Kidney (tissue), 14 donors: ENCODE data around the gene RND3. TPM values are rescaled to one million over a fixed set of nuclear protein-coding genes. Genes with fewer than 3 reads are reported as not detected.

ENCODE experiments used
- DNase-seq, 5 donors: peaks; one replicate each; pipeline ENCODE4 v3.0.0-alpha.2; 2013 to 2020
- FAIRE-seq: peaks from 2 replicates; lab custom pipeline; 2012; peaks lifted over from hg19 to GRCh38; lab: Jason Lieb, UNC
- H3K27ac ChIP-seq, 2 donors: one replicate each; pipeline ENCODE4 v1.7.0; 2013; ENCODE audit warnings: low read depth in 2 of 2, low read length in 2 of 2, inconsistent platforms in 1 of 2
- H3K27me3 ChIP-seq: one replicate; pipeline ENCODE4 v1.7.1; 2013; ENCODE audit warnings: low read length, inconsistent platforms; ENCODE audit not compliant: control insufficient read depth, insufficient read depth
- H3K36me3 ChIP-seq, 3 donors: one replicate each; pipeline versions ENCODE4 v1.7.0 to v1.7.1; 2013; ENCODE audit warnings: low read length in 3 of 3, control low read depth in 1 of 3, inconsistent platforms in 1 of 3; ENCODE audit not compliant: insufficient read depth in 3 of 3, control insufficient read depth in 2 of 3
- H3K4me1 ChIP-seq, 3 donors: one replicate each; pipeline versions ENCODE4 v1.7.0 to v1.7.1; 2013; ENCODE audit warnings: low read length in 3 of 3, inconsistent platforms in 1 of 3, low read depth in 1 of 3; ENCODE audit not compliant: control insufficient read depth in 2 of 3, insufficient read depth in 2 of 3
- H3K4me3 ChIP-seq, 3 donors: one replicate each; pipeline versions ENCODE4 v1.7.0 to v1.8.1; 2013; ENCODE audit warnings: low read length in 3 of 3, control low read depth in 1 of 3, inconsistent platforms in 1 of 3
- H3K9ac ChIP-seq, 3 donors: one replicate each; pipeline versions ENCODE4 v1.7.0 to v1.7.1; 2013; ENCODE audit warnings: low read length in 3 of 3, control low read depth in 1 of 3, inconsistent platforms in 1 of 3
- H3K9me3 ChIP-seq, 3 donors: one replicate each; pipeline versions ENCODE4 v1.7.0 to v1.7.1; 2013; ENCODE audit warnings: low read length in 3 of 3, control low read depth in 1 of 3, inconsistent platforms in 1 of 3; ENCODE audit not compliant: control insufficient read depth in 2 of 3, insufficient read depth in 1 of 3
- intact Hi-C: fragments of 100-400 bp; cut with DNase I; formaldehyde crosslinking; loops from one replicate; pipeline ENCODE4 v1.11.1; 2022
- polyA plus RNA-seq: library from polyadenylated mRNA; stranded (reverse); fragments of 350-450 nt; fragmentation: Illumina TruSeq; extraction: RNeasy Lipid Tissue Mini Kit (QIAGEN cat#74804); gene quantifications from one replicate; pipeline ENCODE4 v1.2.3, GENCODE V29; 2014; ENCODE audit warnings: low read depth, low replicate concordance; ENCODE audit not compliant: insufficient read depth
- total RNA-seq: library from RNA; stranded (reverse); fragmentation: NEBNext Ultra II Directional; extraction: Animal tissue kit (Norgen Biotek cat#: 25700); gene quantifications from one replicate; pipeline ENCODE4 v1.2.1, GENCODE V29; 2021
- TF ChIP-seq, protein P1 (sequence below): IDR thresholded peaks from 3 replicates; pipeline ENCODE4 v1.5.1; 2012; ENCODE audit warnings: mild to moderate bottlenecking, moderate library complexity, borderline replicate concordance; ENCODE audit not compliant: insufficient read depth; ENCODE audit errors: extremely low read depth
- donor health status: control.
- donor health status: control.
- donor health status: control.
- donor health status: control.
- donor health status: control.
- donor health status: DM: yes; HTN: yes; CAD: no.
- donor health status: Normal renal cell carcinoma (clear cell type).

RND3 gene
- total and polyA plus RNA-seq, 2 donors from 2014 or later, result 6.5 to 26.1 TPM

GRCh38 chr2:150464270-150464669, 23.2 kb downstream of the RND3 start:
- no peaks in the 10 kb centered on the region for H3K9me3 ChIP-seq
- FAIRE-seq, result no peak
- intact Hi-C loops, result no loop called here
- DNase-seq, result no peak
- TF ChIP-seq, protein P1, sequence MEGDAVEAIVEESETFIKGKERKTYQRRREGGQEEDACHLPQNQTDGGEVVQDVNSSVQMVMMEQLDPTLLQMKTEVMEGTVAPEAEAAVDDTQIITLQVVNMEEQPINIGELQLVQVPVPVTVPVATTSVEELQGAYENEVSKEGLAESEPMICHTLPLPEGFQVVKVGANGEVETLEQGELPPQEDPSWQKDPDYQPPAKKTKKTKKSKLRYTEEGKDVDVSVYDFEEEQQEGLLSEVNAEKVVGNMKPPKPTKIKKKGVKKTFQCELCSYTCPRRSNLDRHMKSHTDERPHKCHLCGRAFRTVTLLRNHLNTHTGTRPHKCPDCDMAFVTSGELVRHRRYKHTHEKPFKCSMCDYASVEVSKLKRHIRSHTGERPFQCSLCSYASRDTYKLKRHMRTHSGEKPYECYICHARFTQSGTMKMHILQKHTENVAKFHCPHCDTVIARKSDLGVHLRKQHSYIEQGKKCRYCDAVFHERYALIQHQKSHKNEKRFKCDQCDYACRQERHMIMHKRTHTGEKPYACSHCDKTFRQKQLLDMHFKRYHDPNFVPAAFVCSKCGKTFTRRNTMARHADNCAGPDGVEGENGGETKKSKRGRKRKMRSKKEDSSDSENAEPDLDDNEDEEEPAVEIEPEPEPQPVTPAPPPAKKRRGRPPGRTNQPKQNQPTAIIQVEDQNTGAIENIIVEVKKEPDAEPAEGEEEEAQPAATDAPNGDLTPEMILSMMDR, result no peak
- H3K4me3 ChIP-seq, result no peak overlapping the region
- H3K27me3 ChIP-seq, result no peaks in the 10 kb centered on the region
- H3K9ac ChIP-seq, result no peak overlapping the region
- H3K4me1 ChIP-seq, result no peaks in the 10 kb centered on the region
- H3K27ac ChIP-seq, result no peak overlapping the region
- H3K36me3 ChIP-seq, result no peaks in the 10 kb centered on the region

- Histone ChIP-seq H3K36me3 (no peaks in the 10 kb centered on the region), H3K27me3 (no peaks in the 10 kb centered on the region), H3K4me3 (no peak overlapping the region), H3K9ac (no peak overlapping the region), H3K9me3 (no peaks in the 10 kb centered on the region), H3K27ac (no peak overlapping the region), H3K4me1 (no peaks in the 10 kb centered on the region)
- no peak for DNase-seq
- FAIRE-seq, result no peak
- intact Hi-C loops, result no loop called here
- TF ChIP-seq, protein P1, result no peak
Measured at GRCh38 chr2:150462770-150463169, 24.7 kb downstream of the RND3 start.

DNA sequence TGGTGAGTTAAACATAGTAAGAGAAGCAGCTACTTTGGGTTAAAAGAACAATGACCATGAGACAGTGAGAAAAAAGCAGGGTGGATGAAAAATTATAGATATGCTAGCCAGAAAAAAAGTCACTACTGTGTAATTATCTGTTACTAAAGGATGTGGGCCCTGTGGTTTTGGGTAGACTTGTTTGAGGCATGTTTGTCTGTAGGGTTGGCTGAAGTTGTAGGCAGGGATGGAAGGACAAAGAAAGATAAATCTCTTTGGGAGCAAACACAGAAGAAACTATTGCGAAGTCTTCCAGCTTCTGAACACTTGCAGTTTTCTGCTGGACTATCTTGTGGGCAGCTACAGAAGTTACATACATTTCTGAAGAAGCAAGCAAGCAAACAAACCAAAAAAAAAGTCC, 28.2 kb downstream of the RND3 start:
- Histone ChIP-seq H3K9me3 (no peaks in the 10 kb centered on the region), H3K27me3 (no peaks in the 10 kb centered on the region), H3K4me1 (no peaks in the 10 kb centered on the region), H3K36me3 (no peaks in the 10 kb centered on the region), H3K4me3 (no peak overlapping the region), H3K9ac (no peak overlapping the region), H3K27ac (no peak overlapping the region)
- TF ChIP-seq, protein P1, result no peak
- intact Hi-C loops, result no loop called here
- DNase-seq (no peak), FAIRE-seq (no peak)

- no peak overlapping the region for H3K27ac ChIP-seq
- intact Hi-C loops, result no loop called here
- H3K9ac ChIP-seq, result no peak overlapping the region
- no peak for DNase-seq
- H3K9me3 ChIP-seq, result peaks cover 0 to 3% (median 0%) of the 10 kb centered on the region in 3 donors
- H3K27me3 ChIP-seq, result no peaks in the 10 kb centered on the region
- H3K4me3 ChIP-seq, result no peak overlapping the region
- no peaks in the 10 kb centered on the region for H3K36me3 ChIP-seq
- no peaks in the 10 kb centered on the region for H3K4me1 ChIP-seq
- FAIRE-seq, result no peak
- TF ChIP-seq, protein P1, result no peak
Measured at GRCh38 chr2:150450765-150451164, 36.7 kb downstream of the RND3 start.
